ENCODE measurements around the gene ATF7.

ATF7 gene

GRCh38 chr12:53530920-53531319 is 95.3 kb downstream of the ATF7 start:
- DNase-seq (ENCODE audit: low read depth in 2 of 2): no peak

GRCh38 chr12:53530061-53530460 is 96.1 kb downstream of the ATF7 start:
- DNase-seq (ENCODE audit: low read depth in 2 of 2): no peak

GRCh38 chr12:53524476-53524875 is 101.7 kb downstream of the ATF7 start:
- DNase-seq (ENCODE audit: low read depth in 2 of 2): no peak

- DNase-seq (ENCODE audit: low read depth in 2 of 2): no peak
These were observed 103.1 kb downstream of the ATF7 start for GRCh38 chr12:53523131-53523530.

GRCh38 chr12:53518381-53518780 is 107.8 kb downstream of the ATF7 start:
- no peak for DNase-seq (ENCODE audit: low read depth in 2 of 2)

GRCh38 chr12:53516758-53517455 is 109.3 kb downstream of the ATF7 start:
- DNase-seq (ENCODE audit: low read depth in 2 of 2): no peak

GRCh38 chr12:53515291-53515680 is 110.9 kb downstream of the ATF7 start:
- no peak for DNase-seq (ENCODE audit: low read depth in 2 of 2)

GRCh38 chr12:53514628-53515290 is 111.4 kb downstream of the ATF7 start:
- DNase-seq (ENCODE audit: low read depth in 2 of 2): no peak

GRCh38 chr12:53513712-53514410 is 112.3 kb downstream of the ATF7 start:
- DNase-seq (ENCODE audit: low read depth in 2 of 2): no peak

- DNase-seq (ENCODE audit: low read depth in 2 of 2): no peak
These were observed 115.9 kb downstream of the ATF7 start for GRCh38 chr12:53510181-53510812.

GRCh38 chr12:53508534-53509170 is 117.5 kb downstream of the ATF7 start:
- peak in 1 of 2 experiments; percentile 40 for DNase-seq (ENCODE audit: low read depth in 2 of 2)

- DNase-seq (ENCODE audit: low read depth in 2 of 2): no peak
These were observed 118.6 kb downstream of the ATF7 start for GRCh38 chr12:53507603-53507885.

GRCh38 chr12:53506881-53507602 is 119.1 kb downstream of the ATF7 start, which contains the start of gene NPFF:
TSS of gene NPFF (minus strand) at chr12:53507484. CDS start at chr12:53507474, 10 bp downstream.
- DNase-seq (ENCODE audit: low read depth in 2 of 2): no peak

GRCh38 chr12:53506450-53506785 is 119.8 kb downstream of the ATF7 start:
- DNase-seq (ENCODE audit: low read depth in 2 of 2): no peak

GRCh38 chr12:53505555-53506449 is 120.4 kb downstream of the ATF7 start:
- no peak for DNase-seq (ENCODE audit: low read depth in 2 of 2)

- DNase-seq (ENCODE audit: low read depth in 2 of 2): no peak
These were observed 121.1 kb downstream of the ATF7 start for GRCh38 chr12:53505086-53505485.

GRCh38 chr12:53504004-53504920 is 121.9 kb downstream of the ATF7 start:
- no peak for DNase-seq (ENCODE audit: low read depth in 2 of 2)

GRCh38 chr12:53502983-53503728 is 123.0 kb downstream of the ATF7 start:
- DNase-seq (ENCODE audit: low read depth in 2 of 2): no peak

GRCh38 chr12:53502331-53502730 is 123.9 kb downstream of the ATF7 start:
- no peak for DNase-seq (ENCODE audit: low read depth in 2 of 2)
